Daoy (cell line): ENCODE data around the gene PAIP2. TPM values are rescaled to one million over a fixed set of nuclear protein-coding genes. Genes with fewer than 3 reads are reported as not detected.
A peak's percentile ranks its signal among the peaks of the same experiment; 100 is the strongest.
"Not testable (repeated sequence)": the region's sequence is repeated elsewhere in the genome, so short reads cannot be mapped to it uniquely, and the experiment has no call there.

Experiments
- DNase-seq: peaks from one replicate; pipeline ENCODE4 v3.0.0-alpha.2; 2015; ENCODE audit warnings: low read depth
- total RNA-seq: library from RNA; depleted of rRNA; stranded (reverse); fragments of >200 nt; shearing (Covaris generic); gene quantifications from 2 replicates; pipeline ENCODE4 v1.2.3, GENCODE V29; 2014

Gene PAIP2
- total RNA-seq, 1 experiment from 2014 or later, result 94.9 TPM

DNA sequence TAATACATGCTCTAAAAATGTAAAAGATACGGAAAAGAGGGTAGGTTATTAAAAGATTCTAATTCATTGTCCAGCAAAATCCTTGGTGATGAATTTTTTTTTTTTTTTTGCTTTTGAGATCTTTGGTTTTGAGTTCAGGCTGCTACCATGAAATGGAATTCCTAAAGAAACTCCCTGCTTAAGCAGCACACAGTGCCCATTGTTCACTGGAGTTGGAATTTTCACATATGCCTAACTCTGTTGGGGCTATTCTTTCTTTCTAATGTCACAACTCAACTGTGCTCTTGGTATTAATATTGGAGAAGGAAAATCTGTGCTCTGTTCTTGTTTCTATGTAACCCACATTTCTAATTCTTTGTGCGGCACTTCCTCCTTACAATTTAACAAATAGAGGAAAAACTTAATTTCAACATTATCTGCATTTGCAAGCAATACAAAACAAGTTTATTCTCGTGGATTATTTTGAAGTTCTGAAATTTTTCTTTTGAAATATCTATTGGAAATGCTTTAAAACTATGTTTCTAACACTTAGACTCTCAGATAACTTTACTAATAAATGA, 26.5 kb upstream of the PAIP2 start:
- no peak for DNase-seq

- DNase-seq, result peak; percentile 18
Measured at GRCh38 chr5:139335811-139336210, 5.8 kb upstream of the PAIP2 start.

GRCh38 chr5:139340051-139340450, 1.6 kb upstream of the PAIP2 start:
- DNase-seq, result no peak

DNA sequence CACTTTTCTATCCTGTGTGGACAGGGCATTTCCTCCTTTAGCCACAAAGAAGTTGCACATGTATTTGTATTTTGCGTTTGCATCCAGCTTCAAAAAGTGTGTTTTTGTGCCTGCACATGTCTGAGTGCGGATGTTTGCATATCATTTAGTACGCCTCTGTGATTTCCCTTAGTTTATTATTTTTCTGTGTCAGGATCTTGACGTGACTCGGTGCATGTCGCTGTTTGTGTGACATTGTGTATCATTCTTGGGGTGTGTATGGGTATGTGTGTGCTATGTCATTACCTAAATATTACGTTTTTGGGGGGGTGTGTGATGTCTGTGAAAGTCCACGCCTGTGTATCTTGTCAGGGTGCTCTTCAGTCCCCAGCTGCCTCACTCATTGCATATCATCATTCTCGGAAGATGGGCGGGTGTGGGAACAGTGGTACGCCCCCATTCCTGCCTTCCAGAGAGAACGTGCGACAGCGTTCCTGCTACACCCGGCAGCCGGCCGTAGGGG, 416 bp upstream of the PAIP2 start:
- no peak for DNase-seq

- no peak for DNase-seq
Measured at GRCh38 chr5:139342423-139342723, 719 bp downstream of the PAIP2 start.

DNA sequence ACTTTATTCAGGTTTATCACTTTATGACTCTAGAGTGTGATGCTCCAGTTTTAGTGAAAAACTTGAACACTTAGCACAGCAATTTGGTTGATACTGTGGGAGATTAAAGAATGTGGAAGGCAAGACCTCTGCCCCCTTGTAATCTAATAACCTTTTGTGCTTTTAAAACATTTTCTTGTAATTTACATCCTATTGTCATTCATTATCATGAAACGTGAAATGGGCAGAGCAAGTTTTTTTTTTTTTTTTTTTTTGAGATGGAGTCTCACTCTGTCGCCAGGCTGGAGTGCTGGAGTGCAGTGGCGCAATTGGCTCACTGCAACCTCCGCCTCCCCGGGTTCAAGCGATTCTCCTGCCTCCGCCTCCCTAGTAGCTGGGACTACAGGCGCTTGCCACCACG, 1.8 kb downstream of the PAIP2 start:
- DNase-seq, result no peak

GRCh38 chr5:139344177-139344576, 2.5 kb downstream of the PAIP2 start:
- no peak for DNase-seq

GRCh38 chr5:139345442-139345841, 3.8 kb downstream of the PAIP2 start:
- not testable (repeated sequence) for DNase-seq

DNA sequence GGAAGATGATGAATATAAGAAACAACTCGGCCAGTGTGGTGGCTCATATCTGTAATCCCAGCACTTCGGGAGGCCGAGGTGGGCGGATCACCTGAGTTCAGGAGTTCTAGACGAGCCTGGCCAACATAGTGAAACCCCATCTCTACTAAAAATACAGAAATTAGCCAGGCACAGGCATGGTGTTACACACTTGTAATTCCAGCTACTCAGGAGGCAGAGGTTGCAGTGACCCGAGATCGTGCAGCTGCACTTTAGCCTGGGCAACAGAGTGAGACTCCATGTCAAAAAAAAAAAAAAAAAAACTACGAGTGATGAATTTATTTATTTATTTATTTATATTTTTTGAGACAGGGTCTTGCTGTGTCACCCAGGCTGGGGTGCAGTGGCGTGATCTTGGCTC, 6.2 kb downstream of the PAIP2 start:
- DNase-seq, result not testable (repeated sequence)

DNA sequence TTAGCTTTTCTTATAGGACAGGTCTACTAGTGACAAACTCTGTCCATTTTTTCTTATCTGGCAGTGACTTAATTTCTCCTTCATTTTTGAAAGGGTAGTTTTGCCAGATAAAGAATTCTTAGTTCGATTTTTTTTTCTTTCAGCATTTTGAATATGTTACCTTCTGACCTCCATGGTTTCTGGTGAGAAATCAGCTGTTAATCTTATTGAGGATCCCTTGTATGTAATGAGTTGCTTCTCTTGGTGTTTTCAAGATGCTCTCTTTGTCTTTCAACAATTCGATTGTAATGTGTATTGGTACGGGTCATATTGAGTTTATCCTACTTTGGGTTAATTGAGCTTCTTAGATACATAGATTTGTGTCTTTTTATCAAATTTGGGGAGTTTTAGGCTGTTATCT, 12.5 kb downstream of the PAIP2 start:
- DNase-seq, result no peak

DNA sequence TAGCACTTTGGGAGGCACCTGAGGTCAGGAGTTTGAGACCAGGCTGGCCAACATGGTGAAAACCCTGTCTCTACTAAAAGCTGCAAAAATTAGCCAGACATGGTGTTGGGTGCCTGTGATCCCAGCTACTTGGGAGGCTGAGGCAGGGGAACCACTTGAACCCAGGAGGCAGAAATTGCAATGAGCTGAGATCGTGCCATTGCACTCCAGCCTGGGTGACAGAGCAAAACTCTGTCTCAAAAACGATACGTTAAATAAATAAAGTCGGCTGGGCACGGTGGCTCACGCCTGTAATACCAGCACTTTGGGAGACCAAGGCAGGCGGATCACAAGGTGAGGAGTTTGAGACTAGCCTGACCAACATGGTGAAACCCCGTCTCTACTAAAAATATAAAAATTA, 14.2 kb downstream of the PAIP2 start:
- not testable (repeated sequence) for DNase-seq

DNA sequence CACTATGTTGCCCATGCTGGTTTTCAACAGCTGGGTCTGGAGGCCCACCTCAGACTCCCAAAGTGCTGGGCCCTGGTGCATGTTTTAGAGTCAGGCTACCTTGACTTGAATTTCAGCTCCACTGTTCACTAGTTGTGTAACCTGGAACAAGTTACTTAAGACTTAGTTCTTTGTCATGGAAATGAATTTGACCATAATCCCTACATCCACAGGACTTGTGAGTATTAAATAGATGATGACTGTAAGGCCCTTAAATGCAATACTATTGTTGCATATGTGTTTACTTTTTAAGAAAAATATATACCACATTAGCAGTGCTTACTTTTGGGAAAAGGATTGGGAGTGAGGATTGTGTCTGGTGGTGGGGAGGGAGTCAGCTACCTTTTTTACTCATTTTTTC, 16.4 kb downstream of the PAIP2 start:
- no peak for DNase-seq

DNA sequence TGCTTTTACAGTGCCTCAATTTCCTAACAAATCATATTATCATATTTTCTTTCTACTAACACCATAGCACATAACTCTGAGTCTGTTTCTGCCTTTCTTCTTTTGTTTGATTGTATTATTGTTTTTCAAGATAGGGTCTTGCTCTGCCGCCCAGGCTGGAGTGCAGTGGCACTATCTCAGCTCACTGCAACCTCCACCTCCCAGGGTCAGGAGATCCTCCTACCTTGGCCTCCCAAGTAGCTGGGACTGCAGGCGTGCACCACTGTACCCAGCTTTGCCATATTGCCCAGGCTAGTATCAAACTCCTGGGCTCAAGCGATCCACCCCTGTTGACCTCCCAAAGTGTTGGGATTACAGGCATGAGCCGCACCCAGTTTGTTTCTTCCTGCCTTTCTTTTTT, 18.7 kb downstream of the PAIP2 start:
- no peak for DNase-seq

DNA sequence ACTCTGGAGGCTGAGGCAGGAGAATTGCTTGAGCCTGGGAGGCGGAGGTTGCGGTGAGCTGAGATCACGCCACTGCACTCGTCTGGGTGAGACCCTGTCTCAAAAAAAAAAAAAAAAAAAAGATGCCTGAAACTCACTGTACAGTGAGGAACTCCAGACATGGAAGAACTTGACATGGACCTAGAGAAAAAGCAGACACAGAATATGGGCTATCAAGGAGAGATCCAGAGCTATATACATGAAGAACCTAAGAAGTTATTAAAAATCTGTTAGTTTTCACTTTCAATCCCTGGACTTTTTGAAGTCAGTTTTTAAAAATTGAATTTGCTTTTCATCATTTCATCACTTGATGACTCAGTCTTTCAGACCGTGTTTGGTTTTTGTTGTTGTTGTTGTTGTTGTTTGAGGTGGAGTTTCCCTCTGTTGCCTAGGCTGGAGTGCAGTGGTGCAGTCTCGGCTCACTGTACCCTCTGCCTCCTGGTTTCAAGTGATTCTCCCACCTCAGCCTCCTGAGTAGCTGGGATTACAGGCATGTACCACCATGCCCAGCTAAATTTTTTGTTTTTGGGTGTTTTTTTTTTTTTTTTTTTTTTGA, 20.3 kb downstream of the PAIP2 start:
- DNase-seq, result no peak

DNA sequence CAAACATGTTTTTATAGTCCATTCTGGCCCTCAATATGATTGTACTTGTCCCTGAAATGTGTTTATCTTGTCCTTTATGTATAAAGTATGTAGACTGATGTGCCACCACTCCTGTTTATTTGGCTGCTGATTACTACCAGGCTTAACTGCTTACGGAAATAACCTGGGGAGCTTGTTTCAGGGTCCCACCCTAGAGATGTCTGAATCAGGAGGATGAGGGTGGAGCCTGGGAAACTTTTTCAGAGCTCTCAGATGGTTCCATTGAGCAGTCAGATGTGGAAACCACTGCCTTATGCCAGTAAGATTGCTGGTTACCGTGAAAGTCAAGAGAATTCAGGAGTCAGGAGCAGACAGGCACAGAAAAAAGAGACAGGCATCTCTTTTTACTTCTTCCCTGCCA, 22.3 kb downstream of the PAIP2 start:
- no peak for DNase-seq

DNA sequence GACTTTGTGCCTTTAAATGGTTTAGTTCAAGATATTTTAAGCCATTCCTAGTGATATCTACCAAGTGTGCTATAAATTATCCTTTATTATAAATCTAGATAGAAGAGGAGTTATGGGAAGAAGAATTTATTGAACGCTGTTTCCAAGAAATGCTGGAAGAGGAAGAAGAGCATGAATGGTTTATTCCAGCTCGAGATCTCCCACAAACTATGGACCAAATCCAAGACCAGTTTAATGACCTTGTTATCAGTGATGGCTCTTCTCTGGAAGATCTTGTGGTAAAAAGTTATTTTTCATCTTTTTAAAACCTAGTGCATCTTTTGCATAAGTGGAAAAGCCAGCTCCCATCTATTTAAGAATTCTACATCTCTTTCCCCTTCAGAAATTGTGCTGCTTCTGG, 22.8 kb downstream of the PAIP2 start:
- DNase-seq, result no peak

- no peak for DNase-seq
Measured at GRCh38 chr5:139368613-139369012, 27.0 kb downstream of the PAIP2 start.

- DNase-seq, result no peak
Measured at GRCh38 chr5:139369181-139369580, 27.5 kb downstream of the PAIP2 start.

- DNase-seq, result no peak
Measured at GRCh38 chr5:139371482-139372435, 30.1 kb downstream of the PAIP2 start.

DNA sequence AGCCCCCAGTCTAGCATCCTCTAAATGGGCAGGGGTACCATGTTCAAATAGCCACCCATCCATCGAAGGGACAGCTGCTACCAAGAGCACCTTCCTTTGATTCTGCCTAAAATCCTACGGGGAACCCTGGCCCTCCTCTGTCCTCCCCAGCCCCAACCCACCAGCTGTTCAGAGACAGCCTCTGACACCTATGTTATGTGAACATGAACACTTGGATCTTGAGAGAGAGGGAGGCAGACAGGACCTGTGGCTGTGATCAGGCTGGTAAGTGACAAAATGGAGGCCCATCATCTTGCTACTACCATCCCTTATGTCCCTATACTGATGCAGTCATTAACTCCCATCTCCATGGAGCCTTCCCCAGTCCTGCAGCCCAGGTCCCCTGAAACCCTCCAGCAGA, 33.3 kb downstream of the PAIP2 start:
- no peak for DNase-seq

- no peak for DNase-seq
Measured at GRCh38 chr5:139376364-139376763, 34.7 kb downstream of the PAIP2 start.

DNA sequence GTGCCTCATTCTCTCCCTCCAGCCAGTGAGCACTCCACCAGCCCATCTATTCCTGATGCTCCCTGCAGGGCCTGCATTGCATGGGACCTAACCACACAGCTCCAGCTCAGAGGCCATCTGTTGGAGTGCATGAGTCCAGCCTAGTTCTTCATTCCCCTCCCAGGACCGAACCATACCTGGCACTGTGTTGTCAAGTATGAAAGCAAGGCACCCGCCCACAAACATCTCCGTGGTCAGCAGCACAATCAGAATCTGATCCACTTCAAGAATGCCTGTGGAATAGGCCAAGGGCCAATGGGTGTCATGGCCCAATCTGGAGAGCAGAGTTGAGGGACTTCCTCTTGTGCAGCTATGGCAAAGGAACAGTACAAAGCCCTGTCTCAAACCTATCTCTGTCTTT, 35.6 kb downstream of the PAIP2 start:
- DNase-seq, result no peak
